BE2C (cell line): ENCODE data around the gene CLASP1.

ENCODE experiments used
- DNase-seq: peaks from one replicate; pipeline ENCODE4 v3.0.0-alpha.2; 2020
- H3K27me3 ChIP-seq: fragments of 250-450 bp; sonication (Bioruptor Pico); 2 replicates; pipeline ENCODE4 v1.5.1; 2020; ENCODE audit warnings: mild to moderate bottlenecking
- H3K36me3 ChIP-seq: fragments of 250-450 bp; sonication (Bioruptor Pico); 2 replicates; pipeline ENCODE4 v1.5.1; 2020; ENCODE audit warnings: mild to moderate bottlenecking
- H3K4me1 ChIP-seq: fragments of 250-450 bp; sonication (Bioruptor Pico); 2 replicates; pipeline ENCODE4 v1.5.1; 2020
- H3K4me3 ChIP-seq: 2 replicates; pipeline ENCODE4 v1.5.1; 2011; ENCODE audit warnings: low read depth, low read length
- H3K9me3 ChIP-seq: fragments of 250-450 bp; sonication (Bioruptor Pico); 2 replicates; pipeline ENCODE4 v1.5.1; 2020
- CTCF ChIP-seq: IDR thresholded peaks from 2 replicates; pipeline ENCODE4 v1.5.1; 2012; ENCODE audit warnings: mild to moderate bottlenecking, low read depth, low read length

CLASP1 gene

GRCh38 chr2:121408641-121409040 lies 240.6 kb downstream of the CLASP1 start:
- no peaks in the 10 kb centered on the region for H3K27me3 ChIP-seq
- H3K4me3 ChIP-seq: no peak overlapping the region
- no peaks in the 10 kb centered on the region; the same call in 1 of the 2 replicates for H3K36me3 ChIP-seq
- no peaks in the 10 kb centered on the region; the same call in 1 of the 2 replicates for H3K4me1 ChIP-seq
- no peaks in the 10 kb centered on the region for H3K9me3 ChIP-seq
- no peak for DNase-seq
- no peak for TF ChIP-seq CTCF

GRCh38 chr2:121405233-121405632 lies 244.0 kb downstream of the CLASP1 start:
- Histone ChIP-seq H3K4me1 (peaks cover 2% of the 10 kb centered on the region; the same call in 1 of the 2 replicates), H3K27me3 (no peaks in the 10 kb centered on the region), H3K4me3 (no peak overlapping the region), H3K9me3 (no peaks in the 10 kb centered on the region), H3K36me3 (peaks cover 6% of the 10 kb centered on the region)
- no peak for DNase-seq
- TF ChIP-seq CTCF: no peak

- peak; percentile 26 for DNase-seq
- Histone ChIP-seq H3K4me3 (no peak overlapping the region), H3K9me3 (no peaks in the 10 kb centered on the region), H3K27me3 (no peaks in the 10 kb centered on the region), H3K4me1 (peaks cover 6% of the 10 kb centered on the region), H3K36me3 (peaks cover 6% of the 10 kb centered on the region)
- no peak for TF ChIP-seq CTCF
Measured at GRCh38 chr2:121400201-121400600, 249.1 kb downstream of the CLASP1 start.

GRCh38 chr2:121398853-121399252 lies 250.4 kb downstream of the CLASP1 start:
- no peaks in the 10 kb centered on the region for H3K9me3 ChIP-seq
- TF ChIP-seq CTCF: no peak
- no peak for DNase-seq
- H3K4me3 ChIP-seq: no peak overlapping the region
- peaks cover 6% of the 10 kb centered on the region for H3K36me3 ChIP-seq
- H3K4me1 ChIP-seq: peaks cover 6% of the 10 kb centered on the region
- no peaks in the 10 kb centered on the region for H3K27me3 ChIP-seq

GRCh38 chr2:121390082-121390692 lies 259.1 kb downstream of the CLASP1 start:
- DNase-seq: peak; percentile 31
- H3K4me3 ChIP-seq: no peak overlapping the region
- H3K27me3 ChIP-seq: no peaks in the 10 kb centered on the region
- peaks cover 5% of the 10 kb centered on the region; the same call in 1 of the 2 replicates for H3K36me3 ChIP-seq
- no peaks in the 10 kb centered on the region for H3K4me1 ChIP-seq
- H3K9me3 ChIP-seq: no peaks in the 10 kb centered on the region
- TF ChIP-seq CTCF: no peak

- Histone ChIP-seq H3K9me3 (no peaks in the 10 kb centered on the region), H3K36me3 (peaks cover 5% of the 10 kb centered on the region; the same call in 1 of the 2 replicates), H3K4me1 (no peaks in the 10 kb centered on the region)
Measured at GRCh38 chr2:121388371-121388770, 260.9 kb downstream of the CLASP1 start.

More at GRCh38 chr2:121388371-121388770, 260.9 kb downstream of the CLASP1 start:
- TF ChIP-seq CTCF: no peak
- DNase-seq: no peak
- Histone ChIP-seq H3K27me3 (no peaks in the 10 kb centered on the region), H3K4me3 (no peak overlapping the region)
